ENCODE data around the gene TMEM59L. TPM values are rescaled to one million over a fixed set of nuclear protein-coding genes. Genes with fewer than 3 reads are reported as not detected.

Gene TMEM59L
- total and polyA plus RNA-seq, 2 of the 13 experiments (the other 11 are each of a cell fraction or from before 2014, with no cell fraction given): 0.97 to 5.5 TPM

GRCh38 chr19:18660051-18660910 lies 47.6 kb downstream of the TMEM59L start (continued):
- TF ChIP-seq ETS1 (CRISPR knock-in tag; IDR thresholded peaks at IDR 0.05) (no peak), SRSF1 (optimal IDR thresholded peaks at IDR 0.05; ENCODE audit: low read depth, low read length) (no peak), NFYB (CRISPR knock-in tag; IDR thresholded peaks at IDR 0.05) (no peak), KDM5A (IDR thresholded peaks at IDR 0.05; ENCODE audit: borderline replicate concordance, low read length) (no peak), NCOR1 (IDR thresholded peaks at IDR 0.05; ENCODE audit: borderline replicate concordance, low read length) (no peak), DBP (CRISPR knock-in tag; IDR thresholded peaks at IDR 0.05; ENCODE audit: not compliant biosample characterization) (no peak), ZBTB20 (CRISPR knock-in tag; IDR thresholded peaks at IDR 0.05; ENCODE audit: borderline replicate concordance, low read depth) (no peak), HOMEZ (CRISPR knock-in tag; IDR thresholded peaks at IDR 0.05; ENCODE audit: low read depth) (no peak), E2F1 (CRISPR knock-in tag; IDR thresholded peaks at IDR 0.05) (no peak), TCF7 (IDR thresholded peaks at IDR 0.05; ENCODE audit: low read depth) (no peak), ZNF780A (CRISPR knock-in tag; IDR thresholded peaks at IDR 0.05) (no peak)
